ENCODE data around the gene MYO19. TPM values are rescaled to one million over a fixed set of nuclear protein-coding genes. Genes with fewer than 3 reads are reported as not detected.

Gene MYO19
- total RNA-seq, 1 donor from 2014 or later, result 40.7 TPM

DNA sequence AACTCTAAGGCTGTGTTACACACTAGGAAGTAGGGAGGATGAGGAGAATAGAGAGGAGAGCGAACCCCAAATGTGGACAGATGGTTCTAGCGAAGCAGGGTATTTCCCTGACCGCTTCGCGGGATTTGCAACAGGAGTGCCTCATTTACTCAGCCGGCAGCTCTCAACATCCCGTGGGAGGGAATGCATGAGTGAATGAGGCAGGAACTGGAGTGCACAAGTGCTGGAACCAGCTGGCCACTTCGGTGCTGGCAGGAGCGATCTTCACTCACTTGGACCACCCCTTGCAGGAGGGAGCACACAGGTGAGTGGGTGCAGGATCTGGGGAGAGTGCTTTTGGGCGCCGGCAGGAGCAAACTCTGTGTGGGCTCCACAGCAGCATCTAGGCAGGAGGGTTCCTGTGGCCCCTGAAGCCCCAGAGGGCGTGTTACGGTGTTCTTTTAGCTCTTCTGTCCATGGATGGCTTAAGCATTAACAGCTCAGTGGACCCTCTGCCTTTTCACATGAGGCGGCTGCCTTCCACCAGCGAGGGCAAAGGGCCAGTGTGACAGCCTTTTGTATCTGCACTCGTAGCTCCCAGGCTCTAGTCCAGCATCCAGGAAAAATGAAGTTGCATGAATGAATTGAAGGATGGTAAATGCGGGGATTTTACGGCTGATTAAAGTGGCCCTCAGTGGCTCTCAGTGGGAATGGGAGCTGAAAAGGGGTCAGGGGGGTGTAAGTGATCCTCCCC, 65.6 kb downstream of the MYO19 start:
- Histone ChIP-seq H3K4me3 (no peak overlapping the region), H3K27me3 (no peaks in the 10 kb centered on the region), H3K36me3 (no peaks in the 10 kb centered on the region), H3K4me1 (no peaks in the 10 kb centered on the region), H3K27ac (no peak overlapping the region), H3K9me3 (no peaks in the 10 kb centered on the region)
- TF ChIP-seq, protein P1, sequence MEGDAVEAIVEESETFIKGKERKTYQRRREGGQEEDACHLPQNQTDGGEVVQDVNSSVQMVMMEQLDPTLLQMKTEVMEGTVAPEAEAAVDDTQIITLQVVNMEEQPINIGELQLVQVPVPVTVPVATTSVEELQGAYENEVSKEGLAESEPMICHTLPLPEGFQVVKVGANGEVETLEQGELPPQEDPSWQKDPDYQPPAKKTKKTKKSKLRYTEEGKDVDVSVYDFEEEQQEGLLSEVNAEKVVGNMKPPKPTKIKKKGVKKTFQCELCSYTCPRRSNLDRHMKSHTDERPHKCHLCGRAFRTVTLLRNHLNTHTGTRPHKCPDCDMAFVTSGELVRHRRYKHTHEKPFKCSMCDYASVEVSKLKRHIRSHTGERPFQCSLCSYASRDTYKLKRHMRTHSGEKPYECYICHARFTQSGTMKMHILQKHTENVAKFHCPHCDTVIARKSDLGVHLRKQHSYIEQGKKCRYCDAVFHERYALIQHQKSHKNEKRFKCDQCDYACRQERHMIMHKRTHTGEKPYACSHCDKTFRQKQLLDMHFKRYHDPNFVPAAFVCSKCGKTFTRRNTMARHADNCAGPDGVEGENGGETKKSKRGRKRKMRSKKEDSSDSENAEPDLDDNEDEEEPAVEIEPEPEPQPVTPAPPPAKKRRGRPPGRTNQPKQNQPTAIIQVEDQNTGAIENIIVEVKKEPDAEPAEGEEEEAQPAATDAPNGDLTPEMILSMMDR (IDR thresholded peaks at IDR 0.05), result no peak
- no peak for DNase-seq (ENCODE audit: low spot score in 2 of 2)
- intact Hi-C loops (cut with DNase I), result no loop called here

DNA sequence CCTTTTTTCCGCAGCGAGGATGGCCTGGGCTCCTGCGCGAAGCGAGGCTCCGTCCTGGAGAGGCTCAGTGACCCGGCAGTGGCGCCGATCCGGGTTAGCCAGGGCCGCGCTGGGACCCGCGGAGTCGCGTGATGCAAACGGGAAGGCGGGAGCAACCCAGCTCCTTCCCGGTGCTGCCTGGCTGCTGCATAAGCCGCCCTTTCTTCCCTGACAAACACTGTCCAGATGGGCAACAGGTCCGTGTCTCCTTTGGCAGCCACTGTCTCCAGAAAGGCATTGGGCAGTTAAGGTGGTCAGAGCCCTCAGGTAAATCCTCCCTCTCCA, 69.9 kb downstream of the MYO19 start:
- TF ChIP-seq, protein P1 (IDR thresholded peaks at IDR 0.05), result no peak
- intact Hi-C loops (cut with DNase I), result no loop called here
- no peaks in the 10 kb centered on the region for H3K27me3 ChIP-seq

DNA sequence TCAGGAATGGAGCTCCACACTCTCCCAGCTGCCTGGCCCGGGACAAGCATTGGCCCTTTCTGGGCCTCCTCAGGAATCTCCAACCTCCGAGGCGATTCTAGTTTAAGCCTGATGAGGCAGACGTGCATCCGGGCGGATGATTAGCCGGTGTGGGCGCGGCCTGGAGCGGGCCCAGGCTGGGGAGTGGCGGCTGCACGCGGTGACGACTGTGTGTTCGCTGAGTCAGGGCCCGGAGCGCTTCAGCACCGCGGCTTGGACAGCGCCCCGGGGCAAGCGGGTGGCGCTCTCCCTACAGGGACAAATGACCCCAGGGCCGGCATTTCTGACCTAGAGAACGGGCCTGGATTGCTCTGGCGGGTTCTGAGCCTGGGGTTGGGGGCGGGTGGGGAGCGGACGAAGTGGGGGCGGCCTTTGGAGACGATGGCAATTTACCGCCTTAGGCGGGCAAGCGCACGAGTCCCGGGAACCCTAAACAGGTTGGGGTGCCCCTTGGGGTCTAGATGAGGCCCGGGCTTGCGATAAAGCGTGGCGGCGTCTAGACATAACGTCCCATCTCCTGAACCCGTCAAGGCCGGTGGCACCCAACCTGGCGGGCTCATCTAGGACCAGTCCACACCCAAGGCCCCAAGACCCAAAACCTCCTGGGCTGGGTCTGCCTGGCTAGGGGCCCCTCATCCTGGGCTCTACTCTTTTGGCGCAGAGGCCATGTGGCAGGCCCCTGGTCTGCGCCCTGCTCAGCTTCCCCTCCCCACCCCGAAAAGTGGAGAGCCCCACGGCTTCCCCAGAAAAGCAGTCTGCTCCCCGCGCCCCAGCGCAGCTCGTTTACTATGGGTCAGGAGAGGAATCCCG, 70.5 kb downstream of the MYO19 start:
- TF ChIP-seq, protein P1 (IDR thresholded peaks at IDR 0.05), result no peak
- intact Hi-C loops (cut with DNase I), result no loop called here

More for the DNA sequence above, 69.9 kb downstream of the MYO19 start:
- H3K27ac ChIP-seq, result no peak overlapping the region
- DNase-seq (ENCODE audit: low spot score in 2 of 2), result no peak
- H3K4me1 ChIP-seq, result no peaks in the 10 kb centered on the region
- no peak overlapping the region for H3K4me3 ChIP-seq
- H3K36me3 ChIP-seq, result no peaks in the 10 kb centered on the region
- H3K9me3 ChIP-seq, result no peaks in the 10 kb centered on the region

DNA sequence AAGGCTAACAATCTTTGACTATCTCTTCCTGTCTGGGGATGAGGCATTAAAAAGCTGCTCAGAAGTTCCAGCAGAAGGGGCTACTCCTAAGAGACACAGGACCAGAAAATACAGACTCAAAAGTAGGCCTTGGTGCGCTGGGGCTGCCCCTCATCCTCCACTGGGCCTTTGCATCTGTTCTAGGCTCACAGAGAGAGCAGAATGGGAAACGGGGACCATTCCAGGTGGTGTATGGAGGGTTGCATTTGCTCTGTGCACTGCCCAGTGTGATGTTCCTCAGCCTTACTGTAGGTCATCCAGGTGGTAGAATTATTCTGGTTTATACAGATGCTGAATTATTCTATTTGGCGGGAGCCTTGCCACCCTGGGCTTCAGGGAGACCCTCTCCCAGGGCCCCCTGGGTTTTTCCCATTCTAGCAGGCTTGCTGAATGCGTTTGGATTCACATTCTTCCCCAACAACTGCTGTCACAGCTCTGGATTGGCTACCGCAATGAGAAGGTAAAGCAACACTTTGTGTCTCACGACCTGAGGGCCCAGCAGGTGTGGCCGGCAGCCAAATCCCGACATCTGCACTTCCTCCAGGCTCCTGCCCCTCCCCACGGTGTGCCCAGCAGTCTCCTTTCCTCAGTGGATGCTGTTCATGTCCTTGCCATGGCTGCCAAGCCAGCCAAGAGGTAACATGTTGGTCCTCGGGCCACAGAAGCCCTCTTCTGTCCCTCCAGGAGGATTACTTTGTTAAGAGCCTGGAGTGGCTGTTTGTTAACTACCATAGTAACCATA, 73.1 kb downstream of the MYO19 start:
- no peak overlapping the region for H3K27ac ChIP-seq
- H3K4me1 ChIP-seq, result no peaks in the 10 kb centered on the region
- H3K4me3 ChIP-seq, result no peak overlapping the region
- intact Hi-C loops (cut with DNase I), result no loop called here
- H3K9me3 ChIP-seq, result no peaks in the 10 kb centered on the region
- H3K36me3 ChIP-seq, result no peaks in the 10 kb centered on the region
- no peaks in the 10 kb centered on the region for H3K27me3 ChIP-seq
- TF ChIP-seq, protein P1 (IDR thresholded peaks at IDR 0.05), result no peak
- no peak for DNase-seq (ENCODE audit: low spot score in 2 of 2)

More for the DNA sequence above, 70.5 kb downstream of the MYO19 start:
- H3K27ac ChIP-seq, result no peak overlapping the region
- no peaks in the 10 kb centered on the region for H3K27me3 ChIP-seq
- H3K36me3 ChIP-seq, result no peaks in the 10 kb centered on the region
- no peak for DNase-seq (ENCODE audit: low spot score in 2 of 2)
- no peak overlapping the region for H3K4me3 ChIP-seq
- no peaks in the 10 kb centered on the region for H3K4me1 ChIP-seq
- H3K9me3 ChIP-seq, result no peaks in the 10 kb centered on the region

DNA sequence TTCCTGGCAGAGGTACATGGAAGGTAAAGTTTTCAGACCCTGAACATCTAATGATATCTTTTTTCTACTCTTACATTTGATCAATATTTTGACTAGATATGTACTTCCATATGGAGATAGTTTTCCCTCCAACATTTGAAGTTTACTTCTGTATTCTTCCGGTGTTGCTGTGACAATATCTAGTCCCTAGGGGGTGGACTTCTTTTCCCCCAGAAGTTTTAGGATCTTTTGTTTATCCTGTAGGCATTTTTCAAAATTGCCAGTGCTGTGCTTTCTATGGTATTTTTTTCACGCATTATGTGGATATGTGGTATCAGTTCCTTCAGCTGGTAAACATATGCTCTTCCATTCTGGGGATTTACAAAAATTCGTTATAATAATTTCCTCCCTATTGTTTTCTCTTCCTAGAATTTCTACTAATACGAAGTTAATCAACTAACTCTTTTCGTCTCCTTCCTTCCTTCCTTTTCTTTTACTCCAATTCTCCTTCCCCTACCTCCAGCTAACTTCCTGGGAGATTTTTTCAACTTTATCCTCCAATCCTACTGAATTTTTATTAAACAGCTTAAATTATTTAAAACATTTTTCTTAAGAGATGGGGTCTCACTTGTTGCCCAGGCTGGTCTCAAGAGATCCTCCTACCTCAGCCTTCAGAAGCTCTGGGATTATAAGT, 74.3 kb downstream of the MYO19 start:
- H3K9me3 ChIP-seq, result no peaks in the 10 kb centered on the region
- no peak for DNase-seq (ENCODE audit: low spot score in 2 of 2)
- TF ChIP-seq, protein P1 (IDR thresholded peaks at IDR 0.05), result no peak
- no peaks in the 10 kb centered on the region for H3K4me1 ChIP-seq
- H3K27ac ChIP-seq, result no peak overlapping the region
- H3K4me3 ChIP-seq, result no peak overlapping the region
- intact Hi-C loops (cut with DNase I), result no loop called here
- H3K27me3 ChIP-seq, result no peaks in the 10 kb centered on the region
- no peaks in the 10 kb centered on the region for H3K36me3 ChIP-seq

All from ascending aorta (tissue), 2 donors.